LNCaP clone FGC (cell line): ENCODE measurements around the gene SCN5A.

Experiments used
- DNase-seq: peaks from one replicate; pipeline ENCODE4 v3.0.0-alpha.2; 2011; ENCODE audit warnings: low read depth
- H3K4me3 ChIP-seq: 2 replicates; pipeline ENCODE4 v1.5.1; 2011; ENCODE audit warnings: mild to moderate bottlenecking, low read depth, low read length, control low read depth
- TF ChIP-seq, protein P1 (sequence below): IDR thresholded peaks from 2 replicates; pipeline ENCODE4 v1.5.1; 2012; ENCODE audit warnings: mild to moderate bottlenecking; ENCODE audit not compliant: control insufficient read depth, insufficient read depth; ENCODE audit errors: extremely low read depth

SCN5A gene

DNA sequence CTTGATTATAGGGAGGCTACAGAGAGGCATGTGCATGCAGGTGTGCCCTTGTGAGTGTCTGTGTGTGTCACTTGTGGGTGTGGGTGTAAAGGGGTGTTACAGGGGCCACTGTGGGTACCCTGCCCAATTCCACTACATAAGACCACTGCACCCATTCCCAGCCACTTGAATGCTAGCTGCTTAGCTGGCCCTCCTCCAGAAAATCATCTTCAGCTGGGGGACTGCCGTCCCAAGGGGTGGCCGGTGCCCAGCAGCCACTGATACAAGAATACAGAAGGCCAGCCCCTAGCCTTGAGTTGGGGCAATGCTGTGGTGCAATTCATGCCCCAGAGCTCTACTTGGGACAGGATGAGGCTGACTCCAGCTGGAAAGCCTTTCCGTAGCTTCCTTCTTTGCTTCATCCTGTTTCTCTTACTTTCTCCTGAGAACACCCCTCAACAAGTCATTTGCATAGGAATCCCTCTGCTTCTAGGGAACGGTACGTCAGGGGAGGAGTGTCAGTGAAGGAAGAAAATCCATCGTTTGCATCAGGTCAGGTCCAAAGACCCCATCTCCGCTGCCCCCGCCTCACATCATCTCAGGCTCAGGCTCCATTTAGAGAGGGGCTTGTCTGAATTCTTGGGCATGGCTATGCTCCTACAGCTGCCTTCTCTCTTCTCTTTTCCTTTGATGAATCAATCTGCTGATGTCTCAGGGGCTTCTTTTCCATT lies 72.0 kb downstream of the SCN5A start:
- no peak overlapping the region for H3K4me3 ChIP-seq
- TF ChIP-seq, protein P1, sequence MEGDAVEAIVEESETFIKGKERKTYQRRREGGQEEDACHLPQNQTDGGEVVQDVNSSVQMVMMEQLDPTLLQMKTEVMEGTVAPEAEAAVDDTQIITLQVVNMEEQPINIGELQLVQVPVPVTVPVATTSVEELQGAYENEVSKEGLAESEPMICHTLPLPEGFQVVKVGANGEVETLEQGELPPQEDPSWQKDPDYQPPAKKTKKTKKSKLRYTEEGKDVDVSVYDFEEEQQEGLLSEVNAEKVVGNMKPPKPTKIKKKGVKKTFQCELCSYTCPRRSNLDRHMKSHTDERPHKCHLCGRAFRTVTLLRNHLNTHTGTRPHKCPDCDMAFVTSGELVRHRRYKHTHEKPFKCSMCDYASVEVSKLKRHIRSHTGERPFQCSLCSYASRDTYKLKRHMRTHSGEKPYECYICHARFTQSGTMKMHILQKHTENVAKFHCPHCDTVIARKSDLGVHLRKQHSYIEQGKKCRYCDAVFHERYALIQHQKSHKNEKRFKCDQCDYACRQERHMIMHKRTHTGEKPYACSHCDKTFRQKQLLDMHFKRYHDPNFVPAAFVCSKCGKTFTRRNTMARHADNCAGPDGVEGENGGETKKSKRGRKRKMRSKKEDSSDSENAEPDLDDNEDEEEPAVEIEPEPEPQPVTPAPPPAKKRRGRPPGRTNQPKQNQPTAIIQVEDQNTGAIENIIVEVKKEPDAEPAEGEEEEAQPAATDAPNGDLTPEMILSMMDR = no peak
- DNase-seq = no peak

DNA sequence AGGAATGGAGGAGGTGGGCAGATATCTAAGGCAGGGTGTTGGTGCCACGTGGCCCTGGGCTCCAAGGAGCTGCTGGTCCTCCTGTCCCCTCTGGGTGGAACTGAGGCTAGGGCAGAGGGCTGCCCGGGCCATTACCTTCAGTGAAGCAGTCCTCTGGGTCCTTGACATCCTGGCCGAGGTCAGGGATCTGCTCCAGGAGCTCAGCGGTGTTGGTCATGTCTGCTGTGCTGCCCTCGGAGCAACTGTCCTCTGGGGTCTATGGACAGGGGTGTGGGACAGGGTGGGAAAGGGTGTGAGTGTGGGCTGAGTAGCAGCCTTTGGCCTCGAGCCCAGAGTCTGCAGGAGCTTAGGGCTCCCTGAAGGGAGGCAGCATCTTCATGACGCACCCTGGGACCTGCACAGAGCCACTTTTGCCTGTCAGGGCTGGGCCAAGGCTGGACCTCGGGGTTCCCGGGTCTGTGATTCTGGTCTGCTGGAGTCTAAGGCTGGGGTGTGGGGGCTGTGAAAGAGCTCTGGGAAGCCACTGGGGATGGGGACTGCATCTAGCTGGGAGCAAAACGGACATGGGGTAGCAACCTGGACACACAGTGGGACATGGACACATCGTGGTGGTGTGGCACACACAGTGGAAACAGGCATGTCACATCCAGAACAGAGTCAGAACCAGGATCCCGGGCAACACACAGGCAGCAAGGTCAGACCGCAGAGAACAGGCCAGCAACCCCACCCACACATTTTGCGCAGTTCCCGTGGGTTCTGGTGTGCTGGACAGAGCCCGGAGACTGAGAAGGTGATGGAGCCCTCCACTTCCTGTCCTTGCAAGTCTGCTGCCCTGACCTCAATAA lies 72.7 kb downstream of the SCN5A start:
- no peak overlapping the region for H3K4me3 ChIP-seq
- TF ChIP-seq, protein P1 = no peak
- DNase-seq = no peak

DNA sequence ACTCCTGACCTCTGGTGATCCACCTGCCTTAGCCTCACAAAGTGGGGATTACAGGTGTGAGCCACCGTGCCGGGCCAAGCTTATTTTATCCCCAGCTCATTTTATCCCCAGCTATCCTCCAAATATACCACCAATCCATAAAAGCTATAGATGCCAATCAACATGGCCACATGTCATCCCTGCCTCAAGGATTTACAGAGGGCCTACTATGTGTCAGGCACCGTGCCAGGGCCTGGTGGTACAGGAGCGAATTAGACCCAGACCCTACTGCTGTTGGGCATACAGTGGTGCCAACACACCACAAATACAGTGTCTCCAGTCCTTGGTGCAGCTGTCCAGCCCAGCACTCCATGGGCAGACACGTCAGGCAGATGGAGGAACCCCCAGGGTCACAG lies 73.4 kb downstream of the SCN5A start:
- DNase-seq = no peak
- TF ChIP-seq, protein P1 = no peak
- H3K4me3 ChIP-seq = no peak overlapping the region

DNA sequence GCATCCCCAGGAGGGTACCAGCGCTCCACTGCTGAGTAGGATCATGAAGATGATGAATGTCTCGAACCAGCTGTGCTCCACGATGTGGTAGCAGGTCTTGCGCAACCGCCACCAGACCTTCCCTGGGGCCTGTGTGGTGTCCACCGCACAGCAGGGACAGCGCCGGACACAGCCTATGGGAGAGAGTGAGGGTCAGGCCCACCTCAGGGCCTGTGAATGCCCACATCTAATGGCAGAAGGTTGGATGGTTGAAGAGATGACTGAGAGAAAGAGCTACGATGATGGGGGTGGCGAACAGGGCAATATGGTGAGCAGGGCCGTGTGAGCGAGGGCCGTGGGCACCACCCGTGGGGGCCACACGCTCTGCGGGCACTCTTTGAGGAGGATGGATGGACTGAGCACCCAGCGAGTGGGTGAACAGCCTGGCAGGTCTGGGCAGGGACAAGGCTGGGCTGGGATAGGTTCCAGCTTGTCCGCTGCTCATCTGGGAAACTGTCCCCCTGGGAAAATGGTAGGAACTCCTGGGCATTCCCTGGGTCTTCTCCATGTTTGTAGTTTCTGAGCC lies 74.1 kb downstream of the SCN5A start:
- DNase-seq = no peak
- no peak overlapping the region for H3K4me3 ChIP-seq
- TF ChIP-seq, protein P1 = no peak

DNA sequence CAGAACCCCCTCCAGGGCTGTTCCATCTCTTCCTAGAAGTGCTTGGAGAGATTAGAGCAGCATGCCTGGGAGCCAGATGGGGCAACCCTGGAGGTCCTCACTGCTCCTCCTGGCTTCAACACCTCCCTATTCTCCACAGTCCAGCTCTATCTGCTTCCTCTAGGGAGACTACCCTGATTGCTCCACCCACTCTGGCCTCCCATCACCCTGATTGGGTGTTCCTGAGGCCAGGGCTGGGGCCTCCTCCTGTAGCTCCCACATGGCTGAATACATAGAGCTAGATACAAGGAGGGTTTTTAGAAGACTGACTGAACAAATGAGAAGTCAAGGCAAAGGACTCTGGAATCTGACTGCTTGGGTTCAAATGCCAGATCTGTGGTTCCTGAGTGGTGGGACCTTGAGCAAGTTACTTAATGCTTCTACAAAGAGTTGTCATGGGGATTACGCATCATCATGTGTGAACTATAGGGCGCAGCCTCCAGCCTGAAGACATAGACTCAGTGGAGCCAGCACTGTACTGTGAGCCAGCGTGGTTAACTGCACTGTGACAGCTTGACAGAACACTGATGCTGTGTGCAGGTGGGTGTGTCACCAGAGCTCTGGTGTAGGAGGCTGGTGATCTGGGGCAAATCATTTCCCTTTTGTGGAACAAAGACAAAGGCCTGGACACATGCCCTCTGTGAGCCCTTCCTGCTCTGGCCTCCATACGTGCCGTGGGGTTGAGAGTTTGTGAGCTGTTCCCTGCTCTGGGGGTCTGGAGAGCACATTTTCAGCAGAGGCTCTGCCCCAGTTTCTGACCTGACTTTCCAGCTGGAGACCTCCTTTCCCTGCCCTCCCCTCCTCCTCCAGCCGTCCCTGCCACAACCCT lies 74.8 kb downstream of the SCN5A start:
- DNase-seq = no peak
- H3K4me3 ChIP-seq = no peak overlapping the region
- TF ChIP-seq, protein P1 = no peak

DNA sequence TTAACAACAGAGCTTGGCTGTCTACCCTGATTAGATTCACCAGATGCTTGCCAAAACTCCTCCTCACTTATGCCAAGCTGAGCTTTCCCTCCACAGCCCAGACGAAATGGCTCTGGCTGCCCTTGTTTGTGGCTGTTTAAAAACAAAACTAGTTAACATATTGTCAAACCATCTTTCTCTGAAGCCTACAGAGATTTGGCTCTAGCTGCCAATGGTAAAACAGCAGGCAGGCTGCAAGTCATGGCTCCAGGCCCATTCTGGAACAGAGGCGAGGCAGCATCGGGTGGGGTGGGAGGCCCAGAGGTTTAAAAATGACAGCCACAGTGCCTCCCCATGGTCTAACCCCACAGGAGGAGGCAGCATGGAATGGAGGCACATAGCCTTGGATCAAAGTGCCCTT lies 75.9 kb downstream of the SCN5A start:
- TF ChIP-seq, protein P1 = no peak
- no peak overlapping the region for H3K4me3 ChIP-seq
- no peak for DNase-seq
